ENCODE results near the gene PARVA. TPM values are rescaled to one million over a fixed set of nuclear protein-coding genes. Genes with fewer than 3 reads are reported as not detected.

Gene PARVA
- total RNA-seq, 4 donors from 2014 or later: 52.9 to 188 (median 66.5) TPM

GRCh38 chr11:12540913-12541582, 163.7 kb downstream of the PARVA start:
- H3K4me3 ChIP-seq: no peak overlapping the region
- H3K4me1 ChIP-seq: no peaks in the 10 kb centered on the region
- peak in 3 of 4 experiments; percentile 10 to 42 (median 37) for TF ChIP-seq CTCF (IDR thresholded peaks at IDR 0.05)
- no peak for TF ChIP-seq POLR2A (IDR thresholded peaks at IDR 0.05)
- H3K27me3 ChIP-seq: no peaks in the 10 kb centered on the region
- peak overlapping the region; percentile 49 to 54 for H3K27ac ChIP-seq
- H3K9me3 ChIP-seq: no peaks in the 10 kb centered on the region
- DNase-seq: peak; percentile 54 to 56
- intact Hi-C loops (cut with DNase I; ENCODE audit: low total_unique reads): no loop called here
- H3K36me3 ChIP-seq: no peaks in the 10 kb centered on the region

GRCh38 chr11:12541583-12542151, 164.3 kb downstream of the PARVA start:
- intact Hi-C loops (cut with DNase I; ENCODE audit: low total_unique reads): no loop called here
- no peaks in the 10 kb centered on the region for H3K4me1 ChIP-seq
- peak overlapping the region; percentile 48 to 49 for H3K27ac ChIP-seq
- H3K9me3 ChIP-seq: no peaks in the 10 kb centered on the region
- H3K36me3 ChIP-seq: no peaks in the 10 kb centered on the region
- no peaks in the 10 kb centered on the region for H3K27me3 ChIP-seq
- DNase-seq: no peak
- H3K4me3 ChIP-seq: no peak overlapping the region
- no peak for TF ChIP-seq CTCF (IDR thresholded peaks at IDR 0.05)
- no peak for TF ChIP-seq POLR2A (IDR thresholded peaks at IDR 0.05)

GRCh38 chr11:12542186-12542935, 165.0 kb downstream of the PARVA start:
- intact Hi-C loops (cut with DNase I; ENCODE audit: low total_unique reads): no loop called here
- Histone ChIP-seq H3K27me3 (no peaks in the 10 kb centered on the region), H3K36me3 (no peaks in the 10 kb centered on the region), H3K9me3 (no peaks in the 10 kb centered on the region), H3K27ac (no peak overlapping the region), H3K4me3 (no peak overlapping the region), H3K4me1 (no peaks in the 10 kb centered on the region)
- DNase-seq: no peak
- TF ChIP-seq CTCF (IDR thresholded peaks at IDR 0.05) (no peak), POLR2A (IDR thresholded peaks at IDR 0.05) (no peak)

- intact Hi-C loops (cut with DNase I; ENCODE audit: low total_unique reads): no loop called here
- no peaks in the 10 kb centered on the region for H3K27me3 ChIP-seq
- DNase-seq: no peak
- H3K36me3 ChIP-seq: no peaks in the 10 kb centered on the region
- no peak overlapping the region for H3K4me3 ChIP-seq
- H3K27ac ChIP-seq: no peak overlapping the region
- TF ChIP-seq CTCF (IDR thresholded peaks at IDR 0.05): no peak
- no peaks in the 10 kb centered on the region for H3K9me3 ChIP-seq
- no peaks in the 10 kb centered on the region for H3K4me1 ChIP-seq
Measured at GRCh38 chr11:12543596-12544415, 166.4 kb downstream of the PARVA start.
